Activated T-cell treated with anti-CD3 and anti-CD28 coated beads for 4 hours (primary cell): ENCODE measurements around the gene PPFIBP2.

Source experiments
- DNase-seq: peaks from one replicate; pipeline ENCODE4 v3.0.0-alpha.2; 2020

The PPFIBP2 gene

GRCh38 chr11:7579361-7579791, 65.6 kb downstream of the PPFIBP2 start:
- no peak for DNase-seq

- DNase-seq, result no peak
These were observed 67.3 kb downstream of the PPFIBP2 start for GRCh38 chr11:7581021-7581590.

GRCh38 chr11:7582338-7582985, 68.7 kb downstream of the PPFIBP2 start:
- no peak for DNase-seq

- no peak for DNase-seq
These were observed 69.4 kb downstream of the PPFIBP2 start for GRCh38 chr11:7583248-7583647.

GRCh38 chr11:7584910-7585309, 71.1 kb downstream of the PPFIBP2 start:
- DNase-seq, result no peak

- DNase-seq, result no peak
These were observed 72.0 kb downstream of the PPFIBP2 start for GRCh38 chr11:7585816-7586215.

- no peak for DNase-seq
These were observed 72.6 kb downstream of the PPFIBP2 start for GRCh38 chr11:7586376-7586775.

- no peak for DNase-seq
These were observed 73.9 kb downstream of the PPFIBP2 start for GRCh38 chr11:7587712-7588111.

GRCh38 chr11:7589861-7590260, 76.1 kb downstream of the PPFIBP2 start:
- no peak for DNase-seq

- DNase-seq, result no peak
These were observed 76.7 kb downstream of the PPFIBP2 start for GRCh38 chr11:7590529-7590928.

- DNase-seq, result no peak
These were observed 77.5 kb downstream of the PPFIBP2 start for GRCh38 chr11:7591107-7591894.

GRCh38 chr11:7591987-7592386, 78.2 kb downstream of the PPFIBP2 start:
- DNase-seq, result no peak

GRCh38 chr11:7592711-7593110, 78.9 kb downstream of the PPFIBP2 start:
- no peak for DNase-seq

- DNase-seq, result no peak
These were observed 79.7 kb downstream of the PPFIBP2 start for GRCh38 chr11:7593481-7593880.

- no peak for DNase-seq
These were observed 81.4 kb downstream of the PPFIBP2 start for GRCh38 chr11:7595016-7595866.

- no peak for DNase-seq
These were observed 82.2 kb downstream of the PPFIBP2 start for GRCh38 chr11:7595951-7596350.

- no peak for DNase-seq
These were observed 83.2 kb downstream of the PPFIBP2 start for GRCh38 chr11:7596975-7597391.

- DNase-seq, result no peak
These were observed 83.8 kb downstream of the PPFIBP2 start for GRCh38 chr11:7597620-7598019.

GRCh38 chr11:7599209-7599608, 85.4 kb downstream of the PPFIBP2 start:
- DNase-seq, result no peak

GRCh38 chr11:7600205-7600775, 86.5 kb downstream of the PPFIBP2 start:
- DNase-seq, result no peak

- no peak for DNase-seq
These were observed 89.4 kb downstream of the PPFIBP2 start for GRCh38 chr11:7603031-7603781.

- DNase-seq, result no peak
These were observed 90.6 kb downstream of the PPFIBP2 start for GRCh38 chr11:7604331-7604955.
